Ascending aorta (tissue), 2 donors: ENCODE data around the gene ORC5. TPM values are rescaled to one million over a fixed set of nuclear protein-coding genes. Genes with fewer than 3 reads are reported as not detected.

ENCODE experiments used
- DNase-seq, 2 donors: peaks; one replicate each; pipeline ENCODE4 v3.0.0-alpha.2; 2019; ENCODE audit warnings: low spot score in 2 of 2
- H3K27ac ChIP-seq, 2 donors: fragments of 200-600 bp; sonication (generic); one replicate each; pipeline ENCODE4 v1.5.1; 2016 to 2017; ENCODE audit warnings: mild to moderate bottlenecking in 1 of 2
- H3K27me3 ChIP-seq: fragments of 200-600 bp; sonication (generic); one replicate; pipeline ENCODE4 v1.5.1; 2017
- H3K36me3 ChIP-seq, 2 donors: fragments of 200-600 bp; sonication (generic); one replicate each; pipeline ENCODE4 v1.5.1; 2016
- H3K4me1 ChIP-seq, 2 donors: fragments of 200-600 bp; sonication (generic); one replicate each; pipeline ENCODE4 v1.5.1; 2016 to 2017; ENCODE audit warnings: mild to moderate bottlenecking in 1 of 2
- H3K4me3 ChIP-seq, 2 donors: fragments of 200-600 bp; sonication (generic); one replicate each; pipeline ENCODE4 v1.5.1; 2016 to 2017; ENCODE audit warnings: mild to moderate bottlenecking in 1 of 2
- H3K9me3 ChIP-seq, 2 donors: fragments of 200-600 bp; sonication (generic); one replicate each; pipeline ENCODE4 v1.5.1; 2016
- CTCF ChIP-seq, 3 experiments: fragments of 200-600 bp in 2 of 3; fragments of 450-650 bp in 1 of 3; sonication (generic) in 2 of 3; IDR thresholded peaks; one replicate each; pipeline ENCODE4 v1.5.1; 2016 to 2019; ENCODE audit warnings: antibody characterized with exemption in 3 of 3, mild to moderate bottlenecking in 1 of 3, moderate library complexity in 1 of 3
- intact Hi-C: fragments of 100-400 bp; cut with DNase I; formaldehyde crosslinking; loops from one replicate; pipeline ENCODE4 v1.15.1; 2023
- total RNA-seq: library from RNA; depleted of rRNA; stranded (reverse); fragments of >200 nt; gene quantifications from one replicate; pipeline ENCODE4 v1.1.0, GENCODE V29; 2016

The ORC5 gene
- total RNA-seq, 1 donor from 2014 or later = 46.2 TPM

DNA sequence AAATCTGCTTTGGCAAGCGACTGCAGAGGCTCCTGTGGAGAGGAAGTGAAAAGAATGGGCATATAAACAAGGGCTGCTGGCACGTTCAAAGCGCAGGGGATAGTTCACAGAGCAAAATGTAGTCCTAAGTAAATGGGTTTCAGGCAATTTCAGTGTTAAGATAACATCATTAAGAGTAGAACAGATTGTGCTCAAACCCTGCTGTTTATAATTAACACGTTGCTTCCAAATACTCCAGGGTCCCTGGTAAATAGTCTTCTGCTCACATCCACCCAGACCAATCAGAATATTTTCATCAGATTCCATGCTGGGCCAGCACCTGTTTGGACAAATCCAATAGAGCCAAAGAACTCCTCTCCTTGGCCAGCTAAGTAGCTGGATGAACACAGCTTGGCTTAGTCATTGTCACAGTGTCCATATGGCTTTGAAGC is 81.4 kb downstream of the ORC5 start:
- Histone ChIP-seq H3K27ac (no peak overlapping the region), H3K36me3 (peaks cover 6 to 34% of the 10 kb centered on the region in 2 donors), H3K4me3 (no peak overlapping the region), H3K9me3 (peaks cover 0 to under 1% of the 10 kb centered on the region in 2 donors), H3K27me3 (no peaks in the 10 kb centered on the region), H3K4me1 (no peaks in the 10 kb centered on the region)
- DNase-seq = no peak
- no peak for TF ChIP-seq CTCF (IDR thresholded peaks at IDR 0.05)
- intact Hi-C loops = no loop called here

GRCh38 chr7:104124893-104125477 is 82.8 kb downstream of the ORC5 start:
- peaks cover 0 to 8% of the 10 kb centered on the region in 2 donors for H3K9me3 ChIP-seq
- H3K27ac ChIP-seq = no peak overlapping the region
- no peaks in the 10 kb centered on the region for H3K4me1 ChIP-seq
- H3K4me3 ChIP-seq = no peak overlapping the region
- TF ChIP-seq CTCF (IDR thresholded peaks at IDR 0.05) = no peak
- peaks cover 0 to 20% of the 10 kb centered on the region in 2 donors for H3K36me3 ChIP-seq
- intact Hi-C loops = no loop called here
- DNase-seq = no peak
- H3K27me3 ChIP-seq = no peaks in the 10 kb centered on the region

GRCh38 chr7:104124469-104124868 is 83.3 kb downstream of the ORC5 start:
- Histone ChIP-seq H3K27ac (no peak overlapping the region), H3K36me3 (peaks cover 0 to 20% of the 10 kb centered on the region in 2 donors), H3K9me3 (peaks cover 0 to 8% of the 10 kb centered on the region in 2 donors), H3K27me3 (no peaks in the 10 kb centered on the region), H3K4me3 (no peak overlapping the region), H3K4me1 (no peaks in the 10 kb centered on the region)
- no peak for DNase-seq
- TF ChIP-seq CTCF (IDR thresholded peaks at IDR 0.05) = no peak
- intact Hi-C loops = no loop called here

DNA sequence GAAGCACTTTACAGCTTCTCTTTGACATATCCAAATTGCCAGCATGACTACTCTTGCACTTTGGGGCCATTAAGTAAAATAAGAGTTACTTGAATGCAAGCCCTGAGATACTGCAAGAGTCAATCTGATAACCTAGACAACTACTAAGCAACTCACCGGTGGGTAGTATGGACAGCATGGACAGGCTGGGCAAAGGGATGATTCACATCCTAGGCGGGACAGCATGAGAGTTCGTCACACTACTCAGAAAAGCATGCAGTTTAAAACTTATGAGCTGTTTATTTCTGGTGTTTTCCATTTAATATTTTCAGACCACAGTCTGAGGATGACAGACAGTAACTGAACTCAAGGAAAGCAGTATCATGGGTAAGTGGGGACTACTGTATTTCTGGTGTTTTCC is 84.0 kb downstream of the ORC5 start:
- no peak for DNase-seq
- intact Hi-C loops = no loop called here
- Histone ChIP-seq H3K27ac (no peak overlapping the region), H3K4me1 (no peaks in the 10 kb centered on the region), H3K4me3 (no peak overlapping the region), H3K27me3 (no peaks in the 10 kb centered on the region), H3K9me3 (peaks cover 0 to 8% of the 10 kb centered on the region in 2 donors), H3K36me3 (peaks cover 0 to 20% of the 10 kb centered on the region in 2 donors)
- TF ChIP-seq CTCF (IDR thresholded peaks at IDR 0.05) = no peak

GRCh38 chr7:104113788-104114187 is 94.0 kb downstream of the ORC5 start:
- no peaks in the 10 kb centered on the region for H3K27me3 ChIP-seq
- intact Hi-C loops = no loop called here
- no peak overlapping the region for H3K27ac ChIP-seq
- TF ChIP-seq CTCF (IDR thresholded peaks at IDR 0.05) = no peak
- no peaks in the 10 kb centered on the region for H3K9me3 ChIP-seq
- no peak for DNase-seq
- H3K36me3 ChIP-seq = no peaks in the 10 kb centered on the region
- H3K4me3 ChIP-seq = no peak overlapping the region
- no peaks in the 10 kb centered on the region for H3K4me1 ChIP-seq

GRCh38 chr7:104112623-104113022 is 95.2 kb downstream of the ORC5 start:
- Histone ChIP-seq H3K4me1 (no peaks in the 10 kb centered on the region), H3K27ac (no peak overlapping the region), H3K9me3 (no peaks in the 10 kb centered on the region), H3K36me3 (no peaks in the 10 kb centered on the region), H3K4me3 (no peak overlapping the region), H3K27me3 (no peaks in the 10 kb centered on the region)
- no peak for DNase-seq
- intact Hi-C loops = no loop called here
- TF ChIP-seq CTCF (IDR thresholded peaks at IDR 0.05) = no peak
